Activated CD8-positive, alpha-beta memory T cell treated with anti-CD3 and anti-CD28 coated beads, Interleukin-2, amount 10 ng/mL, durations not matched to agents 7 days and 5 days (primary cell): ENCODE results near the gene ACSL5. TPM values are rescaled to one million over a fixed set of nuclear protein-coding genes. Genes with fewer than 3 reads are reported as not detected.
"Not testable (repeated sequence)": the region's sequence is repeated elsewhere in the genome, so short reads cannot be mapped to it uniquely, and the experiment has no call there.

Experiments
- ATAC-seq: fragments of 150-1000 bp; cut with Tn5 transposase; one replicate; pipeline ENCODE4 v1.10.0; 2021; ENCODE audit warnings: moderate library complexity
- CTCF ChIA-PET: fragments of 350-600 bp; sonication (Branson Sonifier 250); formaldehyde crosslinking; loops from one replicate; lab custom pipeline; 2021; ENCODE audit warnings: antibody characterized with exemption; lab: Charles Lee
- DNase-seq: peaks from one replicate; pipeline ENCODE4 v3.0.0-alpha.2; 2020
- H3K27ac Mint-ChIP-seq: one replicate; pipeline ENCODE4 v1.8.0; 2021; ENCODE audit warnings: mild to moderate bottlenecking, mixed read lengths
- H3K27me3 Mint-ChIP-seq: one replicate; pipeline ENCODE4 v1.8.0; 2021; ENCODE audit warnings: mixed read lengths
- H3K36me3 Mint-ChIP-seq: one replicate; pipeline ENCODE4 v1.8.0; 2021; ENCODE audit warnings: mild to moderate bottlenecking, mixed read lengths
- H3K4me1 Mint-ChIP-seq: one replicate; pipeline ENCODE4 v1.8.0; 2021; ENCODE audit warnings: mixed read lengths
- H3K4me3 Mint-ChIP-seq: one replicate; pipeline ENCODE4 v1.8.0; 2021; ENCODE audit warnings: mild to moderate bottlenecking, moderate library complexity, mixed read lengths
- H3K9me3 Mint-ChIP-seq: one replicate; pipeline ENCODE4 v1.8.0; 2022; ENCODE audit warnings: low read depth, mixed read lengths
- total RNA-seq, 2 experiments: library from RNA; stranded (reverse); gene quantifications; one replicate each; pipeline ENCODE4 v1.2.3, GENCODE V29; 2021

ACSL5 gene
- total RNA-seq, 2 experiments from 2014 or later = 58.1 to 64.4 TPM

GRCh38 chr10:112372182-112372810 is 1.6 kb upstream of the ACSL5 start:
- CTCF ChIA-PET = interaction anchor here (1.0 kb wide), 1 partner anchor 30 kb away, joined by 3 read pairs; no protein-coding TSS in a partner anchor
- DNase-seq, H3K36me3 Mint-ChIP-seq, ATAC-seq, H3K9me3 Mint-ChIP-seq, H3K27ac Mint-ChIP-seq, H3K4me3 Mint-ChIP-seq, H3K27me3 Mint-ChIP-seq: not testable (repeated sequence)
- peaks cover 45% of the 10 kb centered on the region for H3K4me1 Mint-ChIP-seq

GRCh38 chr10:112374724-112375541 is 1.0 kb downstream of the ACSL5 start:
- Mint-ChIP-seq H3K27ac (peak overlapping the region; percentile 100), H3K27me3 (no peaks in the 10 kb centered on the region), H3K36me3 (peaks cover 25% of the 10 kb centered on the region), H3K4me3 (peak overlapping the region; percentile 96), H3K9me3 (peaks cover 3% of the 10 kb centered on the region), H3K4me1 (peaks cover 57% of the 10 kb centered on the region)
- CTCF ChIA-PET = interaction anchor here (0.8 to 3.0 kb wide), 10 partner anchors 10 to 1010 kb away, joined by 3 to 16 read pairs (median 4); partner anchors contain the start of genes GPAM, VTI1A and ZDHHC6
- no peak for DNase-seq
- peak; percentile 31 for ATAC-seq

GRCh38 chr10:112375721-112376395 is 1.9 kb downstream of the ACSL5 start:
- Mint-ChIP-seq H3K27me3 (no peaks in the 10 kb centered on the region), H3K9me3 (peaks cover 3% of the 10 kb centered on the region), H3K4me3 (peak overlapping the region; percentile 96), H3K27ac (peak overlapping the region; percentile 100), H3K36me3 (peaks cover 33% of the 10 kb centered on the region), H3K4me1 (peaks cover 62% of the 10 kb centered on the region)
- CTCF ChIA-PET = interaction anchor here (1.3 to 3.0 kb wide), 9 partner anchors 9 to 192 kb away, joined by 3 to 16 read pairs (median 5); partner anchors contain the start of genes GPAM, VTI1A and ZDHHC6
- DNase-seq = peak; percentile 72
- ATAC-seq = peak; percentile 91

- DNase-seq = no peak
- Mint-ChIP-seq H3K4me1 (peaks cover 63% of the 10 kb centered on the region), H3K27me3 (no peaks in the 10 kb centered on the region), H3K36me3 (peaks cover 35% of the 10 kb centered on the region), H3K9me3 (peaks cover 3% of the 10 kb centered on the region), H3K4me3 (peak overlapping the region; percentile 96), H3K27ac (peak overlapping the region; percentile 100)
- peak; percentile 40 for ATAC-seq
- CTCF ChIA-PET = interaction anchor here (1.3 to 3.0 kb wide), 9 partner anchors 9 to 193 kb away, joined by 3 to 16 read pairs (median 5); partner anchors contain the start of genes GPAM, VTI1A and ZDHHC6
Measured at GRCh38 chr10:112376396-112376790, 2.5 kb downstream of the ACSL5 start.

GRCh38 chr10:112377116-112377515 is 3.2 kb downstream of the ACSL5 start:
- not testable (repeated sequence) for DNase-seq, H3K27me3 Mint-ChIP-seq, H3K9me3 Mint-ChIP-seq, ATAC-seq
- Mint-ChIP-seq H3K36me3 (peaks cover 37% of the 10 kb centered on the region), H3K4me1 (peaks cover 61% of the 10 kb centered on the region), H3K27ac (peak overlapping the region; percentile 69), H3K4me3 (peak overlapping the region; percentile 96)
- CTCF ChIA-PET = interaction anchor here (1.4 to 3.0 kb wide), 4 partner anchors 11 to 95 kb away, joined by 3 to 16 read pairs (median 4); no protein-coding TSS in a partner anchor

- ATAC-seq = no peak
- no peak for DNase-seq
- H3K36me3 Mint-ChIP-seq = peaks cover 51% of the 10 kb centered on the region
- no peaks in the 10 kb centered on the region for H3K27me3 Mint-ChIP-seq
- no peaks in the 10 kb centered on the region for H3K9me3 Mint-ChIP-seq
- CTCF ChIA-PET = interaction anchor here (0.8 to 1.1 kb wide), 2 partner anchors 9 to 10 kb away, joined by 3 read pairs; no protein-coding TSS in a partner anchor
- no peak overlapping the region for H3K4me3 Mint-ChIP-seq
- peaks cover 63% of the 10 kb centered on the region for H3K4me1 Mint-ChIP-seq
- H3K27ac Mint-ChIP-seq = peak overlapping the region; percentile 27
Measured at GRCh38 chr10:112379635-112380296, 5.8 kb downstream of the ACSL5 start.

GRCh38 chr10:112382515-112383235 is 8.8 kb downstream of the ACSL5 start:
- peaks cover 46% of the 10 kb centered on the region for H3K36me3 Mint-ChIP-seq
- H3K4me3 Mint-ChIP-seq = no peak overlapping the region
- CTCF ChIA-PET = interaction anchor here (1.3 kb wide), 1 partner anchor 75 kb away, joined by 3 read pairs; no protein-coding TSS in a partner anchor
- H3K27ac Mint-ChIP-seq = no peak overlapping the region
- DNase-seq (no peak), ATAC-seq (no peak)
- no peaks in the 10 kb centered on the region for H3K9me3 Mint-ChIP-seq
- no peaks in the 10 kb centered on the region for H3K27me3 Mint-ChIP-seq
- H3K4me1 Mint-ChIP-seq = peaks cover 49% of the 10 kb centered on the region

- peaks cover 47% of the 10 kb centered on the region for H3K36me3 Mint-ChIP-seq
- CTCF ChIA-PET = interaction anchor here (1.3 kb wide), 1 partner anchor 75 kb away, joined by 3 read pairs; no protein-coding TSS in a partner anchor
- no peak overlapping the region for H3K4me3 Mint-ChIP-seq
- H3K27ac Mint-ChIP-seq = no peak overlapping the region
- no peak for ATAC-seq
- no peaks in the 10 kb centered on the region for H3K27me3 Mint-ChIP-seq
- peaks cover 48% of the 10 kb centered on the region for H3K4me1 Mint-ChIP-seq
- H3K9me3 Mint-ChIP-seq = no peaks in the 10 kb centered on the region
- no peak for DNase-seq
Measured at GRCh38 chr10:112383325-112383724, 9.4 kb downstream of the ACSL5 start.

- ATAC-seq (no peak), DNase-seq (no peak)
- H3K4me1 Mint-ChIP-seq = peaks cover 50% of the 10 kb centered on the region
- CTCF ChIA-PET = interaction anchor here (2.4 kb wide), 1 partner anchor 9 kb away, joined by 15 read pairs; the partner anchor contains the start of gene ACSL5
- peaks cover 43% of the 10 kb centered on the region for H3K36me3 Mint-ChIP-seq
- no peak overlapping the region for H3K27ac Mint-ChIP-seq
- H3K4me3 Mint-ChIP-seq = no peak overlapping the region
- no peaks in the 10 kb centered on the region for H3K27me3 Mint-ChIP-seq
- no peaks in the 10 kb centered on the region for H3K9me3 Mint-ChIP-seq
Measured at GRCh38 chr10:112384141-112384540, 10.2 kb downstream of the ACSL5 start.

- H3K4me1 Mint-ChIP-seq = peaks cover 49% of the 10 kb centered on the region
- CTCF ChIA-PET = interaction anchor here (2.3 to 2.4 kb wide), 2 partner anchors 10 to 248 kb away, joined by 6 to 15 read pairs; partner anchors contain the start of gene ACSL5
- H3K9me3 Mint-ChIP-seq = no peaks in the 10 kb centered on the region
- no peak overlapping the region for H3K27ac Mint-ChIP-seq
- H3K4me3 Mint-ChIP-seq = no peak overlapping the region
- peaks cover 35% of the 10 kb centered on the region for H3K36me3 Mint-ChIP-seq
- ATAC-seq (no peak), DNase-seq (no peak)
- H3K27me3 Mint-ChIP-seq = no peaks in the 10 kb centered on the region
Measured at GRCh38 chr10:112385201-112385600, 11.3 kb downstream of the ACSL5 start.

- not testable (repeated sequence) for ATAC-seq, H3K9me3 Mint-ChIP-seq, DNase-seq, H3K27me3 Mint-ChIP-seq, H3K4me3 Mint-ChIP-seq
- H3K27ac Mint-ChIP-seq = peak overlapping the region; percentile 37
- H3K4me1 Mint-ChIP-seq = peaks cover 41% of the 10 kb centered on the region
- H3K36me3 Mint-ChIP-seq = peaks cover 29% of the 10 kb centered on the region
- CTCF ChIA-PET = interaction anchor here (0.8 to 3.1 kb wide), 4 partner anchors 9 to 20 kb away, joined by 3 to 16 read pairs (median 6); no protein-coding TSS in a partner anchor
Measured at GRCh38 chr10:112388056-112388455, 14.1 kb downstream of the ACSL5 start.
